ENCODE measurements around the gene APOBEC3H.

- TF ChIP-seq CTCF (IDR thresholded peaks at IDR 0.05; ENCODE audit: extremely low read depth in 1 of 2, insufficient read depth in 1 of 2, low read depth in 1 of 2, low read length in 2 of 2) = no peak
- TF ChIP-seq EZH2 (IDR thresholded peaks at IDR 0.05; ENCODE audit: borderline replicate concordance, low read depth, low read length, severe bottlenecking) = no peak
- TF ChIP-seq POLR2A (IDR thresholded peaks at IDR 0.05; ENCODE audit: low read depth, low read length) = no peak
These were observed 31.5 kb downstream of the APOBEC3H start for GRCh38 chr22:39128508-39128907.
